Activated CD8-positive, alpha-beta memory T cell treated with anti-CD3 and anti-CD28 coated beads for 36 hours (primary cell): ENCODE results near the gene GNAL. TPM values are rescaled to one million over a fixed set of nuclear protein-coding genes. Genes with fewer than 3 reads are reported as not detected.
"Not testable (repeated sequence)": the region's sequence is repeated elsewhere in the genome, so short reads cannot be mapped to it uniquely, and the experiment has no call there.

Source experiments
- CTCF ChIA-PET: fragments of 350-600 bp; sonication (Branson Sonifier 250); formaldehyde crosslinking; loops from one replicate; lab custom pipeline; 2021; ENCODE audit warnings: antibody characterized with exemption; lab: Charles Lee
- POLR2A ChIA-PET: fragments of 350-600 bp; sonication (Branson Sonifier 250); formaldehyde crosslinking; loops from one replicate; lab custom pipeline; 2021; ENCODE audit warnings: antibody characterized with exemption; lab: Charles Lee
- total RNA-seq, 2 experiments: library from RNA; stranded (reverse); gene quantifications; one replicate each; pipeline ENCODE4 v1.2.3, GENCODE V29; 2021

The GNAL gene
- total RNA-seq, 2 experiments from 2014 or later, result 0.15 to 0.17 TPM

- POLR2A ChIA-PET, result no interaction called here
- CTCF ChIA-PET, result interaction anchor here (1.2 kb wide), 1 partner anchor 8 kb away, joined by 4 read pairs; no protein-coding TSS in a partner anchor
Observed at GRCh38 chr18:11821643-11822237, 132.7 kb downstream of the GNAL start.

GRCh38 chr18:11823545-11823944, 134.5 kb downstream of the GNAL start:
- CTCF ChIA-PET, result no interaction called here
- POLR2A ChIA-PET, result no interaction called here

GRCh38 chr18:11826836-11827235, 137.8 kb downstream of the GNAL start:
- CTCF ChIA-PET, result no interaction called here
- POLR2A ChIA-PET, result no interaction called here

- ChIA-PET POLR2A (no interaction called here), CTCF (no interaction called here)
Observed at GRCh38 chr18:11828786-11829432, 139.8 kb downstream of the GNAL start.

- ChIA-PET CTCF (no interaction called here), POLR2A (no interaction called here)
Observed at GRCh38 chr18:11830585-11830984, 141.5 kb downstream of the GNAL start.

DNA sequence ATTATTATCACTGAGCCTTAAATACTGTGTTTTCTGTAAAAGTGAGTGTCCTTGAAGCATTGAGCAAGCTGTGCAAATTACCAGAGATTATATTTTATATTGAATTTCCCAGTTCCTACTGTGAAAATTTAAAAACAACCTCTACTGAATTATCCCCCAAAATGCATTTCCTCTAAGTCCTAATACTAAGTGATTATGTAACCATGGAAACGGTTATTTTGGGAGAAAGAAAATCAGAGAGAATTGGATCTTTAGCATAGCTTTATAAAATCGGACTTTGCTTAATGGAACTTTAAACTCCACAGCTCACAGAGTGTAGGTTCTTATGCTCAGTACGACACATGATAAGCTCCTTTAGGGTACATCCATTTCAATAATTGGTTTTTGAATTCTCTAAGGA, 142.9 kb downstream of the GNAL start:
- CTCF ChIA-PET, result interaction anchor here (1.0 kb wide), 1 partner anchor 35 kb away, joined by 3 read pairs; no protein-coding TSS in a partner anchor
- POLR2A ChIA-PET, result no interaction called here

- ChIA-PET CTCF (interaction anchor here (0.6 kb wide), 1 partner anchor 130 kb away, joined by 3 read pairs; no protein-coding TSS in a partner anchor), POLR2A (no interaction called here)
Observed at GRCh38 chr18:11834772-11835171, 145.7 kb downstream of the GNAL start.

GRCh38 chr18:11839556-11839955, 150.5 kb downstream of the GNAL start:
- ChIA-PET POLR2A (no interaction called here), CTCF (no interaction called here)

- POLR2A ChIA-PET, result no interaction called here
- CTCF ChIA-PET, result interaction anchor here (0.6 kb wide), 1 partner anchor 187 kb away, joined by 3 read pairs; no protein-coding TSS in a partner anchor
Observed at GRCh38 chr18:11840493-11840892, 151.4 kb downstream of the GNAL start.

GRCh38 chr18:11842562-11842961, 153.5 kb downstream of the GNAL start:
- ChIA-PET CTCF (no interaction called here), POLR2A (no interaction called here)

DNA sequence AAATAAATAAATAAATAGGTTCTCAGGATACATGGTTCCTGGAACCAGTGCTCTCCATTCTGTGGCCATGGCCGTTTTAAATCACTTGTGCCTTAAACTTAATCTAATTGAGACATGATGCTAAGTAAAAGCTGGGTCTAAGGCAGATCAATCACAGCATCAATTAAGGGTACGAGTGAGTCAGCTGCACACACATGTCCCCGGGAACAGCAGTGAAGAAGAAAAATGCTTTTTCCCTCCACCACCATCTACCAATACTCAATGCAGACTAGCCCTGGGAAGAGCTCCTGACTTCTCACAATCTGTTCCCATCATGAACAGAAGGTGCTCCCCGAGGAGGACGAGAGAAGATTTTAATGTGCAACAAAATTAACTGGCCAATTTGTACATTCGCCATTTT, 155.4 kb downstream of the GNAL start:
- CTCF ChIA-PET, result no interaction called here
- POLR2A ChIA-PET, result no interaction called here

DNA sequence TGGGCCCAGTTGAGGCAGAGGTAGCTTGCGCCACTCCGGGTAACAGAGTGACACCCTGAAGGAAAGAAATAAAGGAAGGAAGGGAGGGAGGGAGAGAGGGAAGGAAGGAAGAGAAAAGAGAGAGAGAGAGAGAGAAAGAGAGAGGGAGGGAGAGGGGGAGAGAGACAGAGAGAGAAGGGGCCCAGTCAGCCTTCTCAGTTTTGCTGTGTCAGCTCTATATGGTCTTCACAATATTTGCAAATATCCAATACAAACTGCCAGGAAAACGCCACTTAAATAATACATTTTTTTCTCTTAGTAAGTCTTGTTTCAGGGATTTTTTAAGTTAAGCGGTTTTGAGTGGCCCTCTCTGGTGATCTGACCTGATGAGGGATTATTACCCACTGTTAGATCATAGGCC, 156.6 kb downstream of the GNAL start:
- CTCF ChIA-PET, result no interaction called here
- POLR2A ChIA-PET, result no interaction called here

GRCh38 chr18:11847811-11848210, 158.7 kb downstream of the GNAL start:
- CTCF ChIA-PET, result no interaction called here

DNA sequence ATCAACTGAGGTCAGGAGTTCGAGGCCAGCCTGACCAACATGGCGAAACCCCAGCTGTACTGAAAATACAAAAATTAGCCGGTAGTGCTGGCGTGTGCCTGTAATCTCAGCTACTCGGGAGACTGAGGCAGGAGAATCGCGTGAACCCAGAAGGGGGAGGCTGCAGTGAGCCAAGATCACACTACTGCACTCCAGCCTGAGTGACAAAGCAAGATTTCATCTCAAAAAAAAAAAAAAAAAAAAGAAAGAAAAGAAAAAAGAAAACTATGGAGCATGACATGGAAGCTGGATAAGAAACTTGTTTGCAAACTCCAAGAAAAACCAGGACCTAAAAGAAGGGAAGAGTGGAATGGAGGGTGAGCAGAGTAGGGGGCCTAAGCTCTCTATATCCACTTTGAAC, 160.2 kb downstream of the GNAL start:
- CTCF ChIA-PET, result no interaction called here
- POLR2A ChIA-PET, result interaction anchor here (0.9 kb wide), 1 partner anchor 131 kb away, joined by 3 read pairs; no protein-coding TSS in a partner anchor

More at GRCh38 chr18:11847811-11848210, 158.7 kb downstream of the GNAL start:
- POLR2A ChIA-PET, result no interaction called here

- ChIA-PET CTCF (no interaction called here), POLR2A (interaction anchor here (0.6 to 1.6 kb wide), 2 partner anchors 58 to 130 kb away, joined by 3 to 5 read pairs; partner anchors contain the start of gene MPPE1)
Observed at GRCh38 chr18:11849841-11850634, 161.0 kb downstream of the GNAL start.

GRCh38 chr18:11850821-11851145, 161.7 kb downstream of the GNAL start:
- ChIA-PET CTCF (no interaction called here), POLR2A (interaction anchor here (0.6 to 1.6 kb wide), 2 partner anchors 58 to 129 kb away, joined by 3 to 5 read pairs; partner anchors contain the start of gene MPPE1)

- POLR2A ChIA-PET, result interaction anchor here (1.6 kb wide), 1 partner anchor 57 kb away, joined by 5 read pairs; the partner anchor contains the start of gene MPPE1
- CTCF ChIA-PET, result no interaction called here
Observed at GRCh38 chr18:11851146-11851805, 162.2 kb downstream of the GNAL start, which contains the start of gene CHMP1B. Gene CHMP1B, plus strand, starts transcription at chr18:11851413. Its CDS starts 99 bp downstream, at chr18:11851512.

DNA sequence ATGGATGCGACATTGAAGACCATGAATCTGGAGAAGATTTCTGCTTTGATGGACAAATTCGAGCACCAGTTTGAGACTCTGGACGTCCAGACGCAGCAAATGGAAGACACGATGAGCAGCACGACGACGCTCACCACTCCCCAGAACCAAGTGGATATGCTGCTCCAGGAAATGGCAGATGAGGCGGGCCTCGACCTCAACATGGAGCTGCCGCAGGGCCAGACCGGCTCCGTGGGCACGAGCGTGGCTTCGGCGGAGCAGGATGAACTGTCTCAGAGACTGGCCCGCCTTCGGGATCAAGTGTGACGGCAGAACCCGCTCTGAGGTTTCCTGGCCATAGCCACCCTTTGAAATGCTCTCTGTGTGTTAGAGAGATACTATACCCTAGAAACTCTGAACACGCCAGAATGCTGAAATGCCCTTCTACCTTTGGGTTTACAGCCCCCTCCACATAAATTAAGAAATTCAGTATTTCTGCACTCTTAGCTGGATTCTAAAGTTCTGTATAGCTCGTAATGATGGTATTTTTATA, 162.8 kb downstream of the GNAL start:
- ChIA-PET CTCF (interaction anchor here (0.6 kb wide), 1 partner anchor 119 kb away, joined by 3 read pairs; no protein-coding TSS in a partner anchor), POLR2A (interaction anchor here (0.7 kb wide), 1 partner anchor 57 kb away, joined by 3 read pairs; no protein-coding TSS in a partner anchor)

DNA sequence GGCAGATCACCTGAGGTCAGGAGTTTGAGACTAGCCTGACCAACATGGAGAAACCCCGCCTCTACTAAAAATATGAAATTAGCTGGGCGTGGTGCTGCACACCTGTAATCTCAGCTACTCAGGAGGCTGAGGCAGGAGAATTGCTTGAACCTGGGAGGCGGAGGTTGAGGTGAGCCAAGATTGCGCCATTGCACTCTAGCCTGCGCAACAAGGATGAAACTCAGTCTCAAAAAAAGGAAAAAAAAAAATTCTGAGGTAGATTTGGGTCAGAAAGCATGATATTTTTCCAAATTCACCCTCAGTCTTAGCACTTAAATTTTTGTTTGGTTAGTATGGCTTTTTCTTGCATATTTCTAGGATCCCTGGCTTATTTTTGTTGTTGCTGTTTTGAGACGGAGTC, 165.5 kb downstream of the GNAL start:
- POLR2A ChIA-PET, CTCF ChIA-PET: not testable (repeated sequence)
